Liver (tissue), 9 donors: Measurements from ENCODE around the gene PPFIBP1. TPM values are rescaled to one million over a fixed set of nuclear protein-coding genes. Genes with fewer than 3 reads are reported as not detected.

Experiments
- DNase-seq: peaks from one replicate; pipeline ENCODE4 v3.0.0-alpha.2; 2017; ENCODE audit warnings: low spot score
- H3K27ac ChIP-seq, 2 donors: one replicate each; pipeline ENCODE4 v1.7.0; 2013; ENCODE audit warnings: inconsistent platforms in 2 of 2, low read length in 2 of 2, control low read depth in 1 of 2, low read depth in 1 of 2, mild to moderate bottlenecking in 1 of 2
- H3K27me3 ChIP-seq, 4 donors: one replicate each; pipeline versions ENCODE4 v1.6.1 to v1.7.0; 2013; ENCODE audit warnings: low read length in 3 of 4, inconsistent platforms in 1 of 4, mild to moderate bottlenecking in 1 of 4, moderate library complexity in 1 of 4; ENCODE audit not compliant: control insufficient read depth in 4 of 4, insufficient read depth in 4 of 4
- H3K36me3 ChIP-seq, 4 donors: one replicate each; pipeline versions ENCODE4 v1.6.1 to v1.7.0; 2013; ENCODE audit warnings: low read length in 3 of 4, mild to moderate bottlenecking in 3 of 4, low read depth in 1 of 4, moderate library complexity in 1 of 4; ENCODE audit not compliant: control insufficient read depth in 4 of 4, insufficient read depth in 3 of 4
- H3K4me1 ChIP-seq, 4 donors: one replicate each; pipeline versions ENCODE4 v1.6.1 to v1.7.0; 2013; ENCODE audit warnings: low read length in 3 of 4, mild to moderate bottlenecking in 3 of 4, moderate library complexity in 1 of 4; ENCODE audit not compliant: control insufficient read depth in 4 of 4, insufficient read depth in 4 of 4
- H3K4me3 ChIP-seq, 3 donors: one replicate each; pipeline versions ENCODE4 v1.6.1 to v1.7.0; 2013; ENCODE audit warnings: low read length in 3 of 3, control low read depth in 1 of 3, low read depth in 1 of 3, mild to moderate bottlenecking in 1 of 3
- H3K9ac ChIP-seq, 2 donors: one replicate each; pipeline ENCODE4 v1.7.0; 2013; ENCODE audit warnings: low read length in 2 of 2, mild to moderate bottlenecking in 2 of 2, moderate library complexity in 2 of 2, control low read depth in 1 of 2, low read depth in 1 of 2
- H3K9me3 ChIP-seq, 4 donors: one replicate each; pipeline versions ENCODE4 v1.6.1 to v1.7.0; 2013; ENCODE audit warnings: low read length in 3 of 4; ENCODE audit not compliant: control insufficient read depth in 4 of 4
- EGR1 ChIP-seq, 2 donors: IDR thresholded peaks; 2 replicates each; pipeline ENCODE4 v1.6.1; 2016 to 2018; ENCODE audit warnings: antibody characterized with exemption in 2 of 2, low read depth in 2 of 2
- FOXA1 ChIP-seq: IDR thresholded peaks from 2 replicates; pipeline ENCODE4 v1.6.1; 2016; ENCODE audit warnings: antibody characterized with exemption
- FOXA2 ChIP-seq: IDR thresholded peaks from 2 replicates; pipeline ENCODE4 v1.6.1; 2016; ENCODE audit warnings: antibody characterized with exemption
- GABPA ChIP-seq, 2 donors: IDR thresholded peaks in 1 of 2; conservative IDR thresholded peaks in 1 of 2; 2 replicates each; pipeline ENCODE4 v1.6.1; 2016; ENCODE audit warnings: antibody characterized with exemption in 2 of 2, mild to moderate bottlenecking in 1 of 2, moderate library complexity in 1 of 2
- HNF4A ChIP-seq, 2 donors: conservative IDR thresholded peaks; 2 replicates each; pipeline ENCODE4 v1.6.1; 2016; ENCODE audit warnings: antibody characterized with exemption in 2 of 2, mild to moderate bottlenecking in 2 of 2
- HNF4G ChIP-seq: IDR thresholded peaks from 2 replicates; pipeline ENCODE4 v1.6.1; 2016; ENCODE audit warnings: antibody characterized with exemption
- JUND ChIP-seq, 2 donors: IDR thresholded peaks; 2 replicates each; pipeline ENCODE4 v1.6.1; 2016; ENCODE audit warnings: antibody characterized with exemption in 2 of 2
- NR2F2 ChIP-seq: IDR thresholded peaks from 2 replicates; pipeline ENCODE4 v1.6.1; 2016; ENCODE audit warnings: antibody characterized with exemption
- RAD21 ChIP-seq, 2 donors: IDR thresholded peaks; 2 replicates each; pipeline ENCODE4 v1.6.1; 2016; ENCODE audit warnings: antibody characterized with exemption in 2 of 2, mild to moderate bottlenecking in 2 of 2
- RXRA ChIP-seq, 2 donors: IDR thresholded peaks; 2 replicates each; pipeline ENCODE4 v1.6.1; 2017 to 2018; ENCODE audit warnings: antibody characterized with exemption in 2 of 2, mild to moderate bottlenecking in 1 of 2
- SP1 ChIP-seq: IDR thresholded peaks from 2 replicates; pipeline ENCODE4 v1.6.1; 2018; ENCODE audit warnings: antibody characterized with exemption, mild to moderate bottlenecking
- TAF1 ChIP-seq: conservative IDR thresholded peaks from 2 replicates; pipeline ENCODE4 v1.6.1; 2016; ENCODE audit warnings: antibody characterized with exemption, mild to moderate bottlenecking
- YY1 ChIP-seq: IDR thresholded peaks from 2 replicates; pipeline ENCODE4 v1.6.1; 2016; ENCODE audit warnings: antibody characterized with exemption, mild to moderate bottlenecking
- WGBS: extraction: QIAGEN DNeasy Blood & Tissue Kit; methylation state at CpG from one replicate; pipeline ENCODE4 v1.1.7; 2013; 5-methylcytosine and 5-hydroxymethylcytosine counted together
- polyA plus RNA-seq, 2 donors: library from polyadenylated mRNA; stranded (reverse) in 1 of 2; unstranded in 1 of 2; fragments of 200-250 nt in 1 of 2; fragments of >200 nt in 1 of 2; fragmentation: Nextera tagmentation in 1 of 2; extraction: Ambion mirVana in 1 of 2; gene quantifications; one replicate each; pipeline versions ENCODE4 v1.2.1 to v1.2.3, GENCODE V29; 2013 to 2015
- total RNA-seq, 2 donors: library from RNA; depleted of rRNA; stranded (reverse); fragments of >200 nt; gene quantifications; one replicate each; pipeline ENCODE4 v1.2.3, GENCODE V29; 2014
- TF ChIP-seq, protein P1 (sequence below): IDR thresholded peaks from 2 replicates; pipeline ENCODE4 v1.6.1; 2016; ENCODE audit warnings: antibody characterized with exemption
- TF ChIP-seq, protein P2 (sequence below): fragments of 150-350 bp; IDR thresholded peaks from 2 replicates; pipeline ENCODE4 v1.5.1; 2017; ENCODE audit warnings: improper control_type of control experiment, low read depth, low read length; ENCODE audit not compliant: missing input control
- TF ChIP-seq, protein P3 (sequence below): IDR thresholded peaks from 2 replicates; pipeline ENCODE4 v1.6.1; 2016; ENCODE audit warnings: antibody characterized with exemption
- TF ChIP-seq, protein P4 (sequence below): IDR thresholded peaks from 2 replicates; pipeline ENCODE4 v1.6.1; 2016; ENCODE audit warnings: antibody characterized with exemption, mild to moderate bottlenecking
- TF ChIP-seq, protein P5 (sequence below): IDR thresholded peaks from 2 replicates; pipeline ENCODE4 v1.6.1; 2016; ENCODE audit warnings: antibody characterized with exemption
- donor health status: healthy.
- donor health status: healthy.
- donor health status: healthy.
- donor health status: healthy.
- donor health status: healthy.

Gene PPFIBP1
- total and polyA plus RNA-seq, 4 donors = 10.5 to 65.8 (median 17.4) TPM

DNA sequence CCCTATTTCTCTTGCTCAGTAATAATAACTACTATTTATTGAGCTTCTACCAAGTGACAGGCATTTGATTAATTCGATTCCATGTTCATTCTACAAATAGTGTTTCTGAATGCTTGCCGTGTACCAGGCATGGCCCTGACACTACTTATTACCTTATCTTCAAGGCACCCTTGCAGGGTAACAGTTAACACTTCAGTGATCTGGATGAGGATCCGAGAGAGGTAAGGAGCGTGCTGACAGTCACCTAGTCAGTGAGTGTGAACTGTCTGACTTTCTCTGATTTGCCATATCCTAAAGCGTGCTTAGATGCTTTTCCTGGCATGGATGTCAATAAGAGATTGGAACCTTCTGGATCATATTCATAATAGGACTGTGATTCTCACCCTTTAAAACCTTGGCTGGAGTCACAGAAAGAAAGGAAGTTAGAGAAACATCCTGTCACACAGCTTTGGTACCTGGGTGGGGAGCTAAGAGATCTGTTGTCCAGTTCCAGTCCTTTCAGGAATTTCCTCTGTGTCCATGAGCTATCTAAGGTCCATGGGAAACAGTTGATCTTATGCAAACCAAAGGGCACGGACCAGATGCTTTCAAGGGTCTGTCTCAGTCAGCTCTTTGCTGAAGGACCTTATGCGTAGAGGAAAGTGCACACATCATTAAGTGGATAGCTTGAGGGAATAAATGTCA is 54.8 kb downstream of the PPFIBP1 start:
- Histone ChIP-seq H3K36me3 (peaks cover 0 to 13% (median 0%) of the 10 kb centered on the region in 4 donors), H3K4me1 (peaks cover 0 to 21% (median 10%) of the 10 kb centered on the region in 4 donors), H3K9ac (no peak overlapping the region), H3K27me3 (no peaks in the 10 kb centered on the region), H3K9me3 (no peaks in the 10 kb centered on the region), H3K4me3 (no peak overlapping the region), H3K27ac (no peak overlapping the region)
- TF ChIP-seq TAF1 (no peak), HNF4A (conservative IDR thresholded peaks at IDR 0.05) (no peak), NR2F2 (peak; percentile 95), GABPA (IDR thresholded peaks at IDR 0.05 in 1 of 2, conservative IDR thresholded peaks at IDR 0.05 in 1 of 2) (no peak), FOXA1 (no peak), RXRA (IDR thresholded peaks at IDR 0.05) (no peak), JUND (IDR thresholded peaks at IDR 0.05) (no peak), EGR1 (IDR thresholded peaks at IDR 0.05; ENCODE audit: low read depth in 2 of 2) (no peak), YY1 (no peak), FOXA2 (no peak), SP1 (no peak), HNF4G (no peak), RAD21 (IDR thresholded peaks at IDR 0.05) (peak in 1 of 2 donors; percentile 34)
- TF ChIP-seq, protein P1, sequence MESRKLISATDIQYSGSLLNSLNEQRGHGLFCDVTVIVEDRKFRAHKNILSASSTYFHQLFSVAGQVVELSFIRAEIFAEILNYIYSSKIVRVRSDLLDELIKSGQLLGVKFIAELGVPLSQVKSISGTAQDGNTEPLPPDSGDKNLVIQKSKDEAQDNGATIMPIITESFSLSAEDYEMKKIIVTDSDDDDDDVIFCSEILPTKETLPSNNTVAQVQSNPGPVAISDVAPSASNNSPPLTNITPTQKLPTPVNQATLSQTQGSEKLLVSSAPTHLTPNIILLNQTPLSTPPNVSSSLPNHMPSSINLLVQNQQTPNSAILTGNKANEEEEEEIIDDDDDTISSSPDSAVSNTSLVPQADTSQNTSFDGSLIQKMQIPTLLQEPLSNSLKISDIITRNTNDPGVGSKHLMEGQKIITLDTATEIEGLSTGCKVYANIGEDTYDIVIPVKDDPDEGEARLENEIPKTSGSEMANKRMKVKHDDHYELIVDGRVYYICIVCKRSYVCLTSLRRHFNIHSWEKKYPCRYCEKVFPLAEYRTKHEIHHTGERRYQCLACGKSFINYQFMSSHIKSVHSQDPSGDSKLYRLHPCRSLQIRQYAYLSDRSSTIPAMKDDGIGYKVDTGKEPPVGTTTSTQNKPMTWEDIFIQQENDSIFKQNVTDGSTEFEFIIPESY = no peak
- TF ChIP-seq, protein P2, sequence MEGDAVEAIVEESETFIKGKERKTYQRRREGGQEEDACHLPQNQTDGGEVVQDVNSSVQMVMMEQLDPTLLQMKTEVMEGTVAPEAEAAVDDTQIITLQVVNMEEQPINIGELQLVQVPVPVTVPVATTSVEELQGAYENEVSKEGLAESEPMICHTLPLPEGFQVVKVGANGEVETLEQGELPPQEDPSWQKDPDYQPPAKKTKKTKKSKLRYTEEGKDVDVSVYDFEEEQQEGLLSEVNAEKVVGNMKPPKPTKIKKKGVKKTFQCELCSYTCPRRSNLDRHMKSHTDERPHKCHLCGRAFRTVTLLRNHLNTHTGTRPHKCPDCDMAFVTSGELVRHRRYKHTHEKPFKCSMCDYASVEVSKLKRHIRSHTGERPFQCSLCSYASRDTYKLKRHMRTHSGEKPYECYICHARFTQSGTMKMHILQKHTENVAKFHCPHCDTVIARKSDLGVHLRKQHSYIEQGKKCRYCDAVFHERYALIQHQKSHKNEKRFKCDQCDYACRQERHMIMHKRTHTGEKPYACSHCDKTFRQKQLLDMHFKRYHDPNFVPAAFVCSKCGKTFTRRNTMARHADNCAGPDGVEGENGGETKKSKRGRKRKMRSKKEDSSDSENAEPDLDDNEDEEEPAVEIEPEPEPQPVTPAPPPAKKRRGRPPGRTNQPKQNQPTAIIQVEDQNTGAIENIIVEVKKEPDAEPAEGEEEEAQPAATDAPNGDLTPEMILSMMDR = no peak
- TF ChIP-seq, protein P3, sequence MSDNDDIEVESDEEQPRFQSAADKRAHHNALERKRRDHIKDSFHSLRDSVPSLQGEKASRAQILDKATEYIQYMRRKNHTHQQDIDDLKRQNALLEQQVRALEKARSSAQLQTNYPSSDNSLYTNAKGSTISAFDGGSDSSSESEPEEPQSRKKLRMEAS = peak; percentile 35
- TF ChIP-seq, protein P4, sequence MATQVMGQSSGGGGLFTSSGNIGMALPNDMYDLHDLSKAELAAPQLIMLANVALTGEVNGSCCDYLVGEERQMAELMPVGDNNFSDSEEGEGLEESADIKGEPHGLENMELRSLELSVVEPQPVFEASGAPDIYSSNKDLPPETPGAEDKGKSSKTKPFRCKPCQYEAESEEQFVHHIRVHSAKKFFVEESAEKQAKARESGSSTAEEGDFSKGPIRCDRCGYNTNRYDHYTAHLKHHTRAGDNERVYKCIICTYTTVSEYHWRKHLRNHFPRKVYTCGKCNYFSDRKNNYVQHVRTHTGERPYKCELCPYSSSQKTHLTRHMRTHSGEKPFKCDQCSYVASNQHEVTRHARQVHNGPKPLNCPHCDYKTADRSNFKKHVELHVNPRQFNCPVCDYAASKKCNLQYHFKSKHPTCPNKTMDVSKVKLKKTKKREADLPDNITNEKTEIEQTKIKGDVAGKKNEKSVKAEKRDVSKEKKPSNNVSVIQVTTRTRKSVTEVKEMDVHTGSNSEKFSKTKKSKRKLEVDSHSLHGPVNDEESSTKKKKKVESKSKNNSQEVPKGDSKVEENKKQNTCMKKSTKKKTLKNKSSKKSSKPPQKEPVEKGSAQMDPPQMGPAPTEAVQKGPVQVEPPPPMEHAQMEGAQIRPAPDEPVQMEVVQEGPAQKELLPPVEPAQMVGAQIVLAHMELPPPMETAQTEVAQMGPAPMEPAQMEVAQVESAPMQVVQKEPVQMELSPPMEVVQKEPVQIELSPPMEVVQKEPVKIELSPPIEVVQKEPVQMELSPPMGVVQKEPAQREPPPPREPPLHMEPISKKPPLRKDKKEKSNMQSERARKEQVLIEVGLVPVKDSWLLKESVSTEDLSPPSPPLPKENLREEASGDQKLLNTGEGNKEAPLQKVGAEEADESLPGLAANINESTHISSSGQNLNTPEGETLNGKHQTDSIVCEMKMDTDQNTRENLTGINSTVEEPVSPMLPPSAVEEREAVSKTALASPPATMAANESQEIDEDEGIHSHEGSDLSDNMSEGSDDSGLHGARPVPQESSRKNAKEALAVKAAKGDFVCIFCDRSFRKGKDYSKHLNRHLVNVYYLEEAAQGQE = no peak
- TF ChIP-seq, protein P5, sequence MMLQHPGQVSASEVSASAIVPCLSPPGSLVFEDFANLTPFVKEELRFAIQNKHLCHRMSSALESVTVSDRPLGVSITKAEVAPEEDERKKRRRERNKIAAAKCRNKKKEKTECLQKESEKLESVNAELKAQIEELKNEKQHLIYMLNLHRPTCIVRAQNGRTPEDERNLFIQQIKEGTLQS = no peak
- DNase-seq = no peak
- 80% methylated on average over 7 of the region's 7 CpGs for WGBS
